Measurements from ENCODE around the gene SDHAF3. TPM values are rescaled to one million over a fixed set of nuclear protein-coding genes. Genes with fewer than 3 reads are reported as not detected.

SDHAF3 gene
- total RNA-seq, 1 experiment from 2014 or later: 25.0 TPM

DNA sequence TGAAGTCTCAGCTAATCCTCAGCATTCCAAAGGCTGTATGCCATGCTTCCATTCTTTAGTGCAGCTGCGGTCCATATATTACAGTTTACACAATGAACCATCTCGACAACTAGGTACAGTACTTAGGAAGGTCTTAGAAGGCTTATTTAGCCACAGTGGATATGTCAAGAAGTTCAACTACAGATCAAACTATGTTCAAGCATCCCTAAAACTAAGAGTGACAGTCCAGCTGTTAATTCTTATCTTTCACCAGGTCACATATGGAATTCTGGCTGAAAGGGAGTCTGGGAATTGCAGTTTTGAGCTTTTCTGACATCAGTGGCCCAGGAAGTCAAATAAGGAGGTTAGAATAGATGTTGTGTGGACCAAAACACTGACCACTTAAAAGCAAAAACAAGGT lies 106.8 kb downstream of the SDHAF3 start:
- H3K79me2 ChIP-seq (ENCODE audit: insufficient read depth, low read length): no peaks in the 10 kb centered on the region
- no peak overlapping the region for H3K4me2 ChIP-seq (ENCODE audit: low read length)
- H3K4me1 ChIP-seq (ENCODE audit: control insufficient read depth in 1 of 2, insufficient read depth in 2 of 2, low read length in 2 of 2): no peaks in the 10 kb centered on the region
- no peaks in the 10 kb centered on the region for H4K20me1 ChIP-seq (ENCODE audit: insufficient read depth)
- intact Hi-C loops (cut with micrococcal nuclease): no loop called here
- TF ChIP-seq EGR1 (IDR thresholded peaks at IDR 0.05; ENCODE audit: low read depth): no peak
- TF ChIP-seq, protein P1, sequence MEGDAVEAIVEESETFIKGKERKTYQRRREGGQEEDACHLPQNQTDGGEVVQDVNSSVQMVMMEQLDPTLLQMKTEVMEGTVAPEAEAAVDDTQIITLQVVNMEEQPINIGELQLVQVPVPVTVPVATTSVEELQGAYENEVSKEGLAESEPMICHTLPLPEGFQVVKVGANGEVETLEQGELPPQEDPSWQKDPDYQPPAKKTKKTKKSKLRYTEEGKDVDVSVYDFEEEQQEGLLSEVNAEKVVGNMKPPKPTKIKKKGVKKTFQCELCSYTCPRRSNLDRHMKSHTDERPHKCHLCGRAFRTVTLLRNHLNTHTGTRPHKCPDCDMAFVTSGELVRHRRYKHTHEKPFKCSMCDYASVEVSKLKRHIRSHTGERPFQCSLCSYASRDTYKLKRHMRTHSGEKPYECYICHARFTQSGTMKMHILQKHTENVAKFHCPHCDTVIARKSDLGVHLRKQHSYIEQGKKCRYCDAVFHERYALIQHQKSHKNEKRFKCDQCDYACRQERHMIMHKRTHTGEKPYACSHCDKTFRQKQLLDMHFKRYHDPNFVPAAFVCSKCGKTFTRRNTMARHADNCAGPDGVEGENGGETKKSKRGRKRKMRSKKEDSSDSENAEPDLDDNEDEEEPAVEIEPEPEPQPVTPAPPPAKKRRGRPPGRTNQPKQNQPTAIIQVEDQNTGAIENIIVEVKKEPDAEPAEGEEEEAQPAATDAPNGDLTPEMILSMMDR (IDR thresholded peaks at IDR 0.05 in 2 of 3, conservative IDR thresholded peaks at IDR 0.05 in 1 of 3; ENCODE audit: borderline replicate concordance in 1 of 3, insufficient read depth in 1 of 3, low read depth in 2 of 3, low read length in 2 of 3): no peak
- TF ChIP-seq, protein P2, sequence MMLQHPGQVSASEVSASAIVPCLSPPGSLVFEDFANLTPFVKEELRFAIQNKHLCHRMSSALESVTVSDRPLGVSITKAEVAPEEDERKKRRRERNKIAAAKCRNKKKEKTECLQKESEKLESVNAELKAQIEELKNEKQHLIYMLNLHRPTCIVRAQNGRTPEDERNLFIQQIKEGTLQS (IDR thresholded peaks at IDR 0.05): no peak
- TF ChIP-seq EZH2 (IDR thresholded peaks at IDR 0.05): no peak
- no peak for TF ChIP-seq ELF1 (IDR thresholded peaks at IDR 0.05; ENCODE audit: borderline replicate concordance, low read depth)
- TF ChIP-seq SP1 (IDR thresholded peaks at IDR 0.05; ENCODE audit: low read depth): no peak
- no peak for TF ChIP-seq TCF7L2 (IDR thresholded peaks at IDR 0.05; ENCODE audit: borderline replicate concordance, extremely low read depth, insufficient read depth, insufficient read length)
- TF ChIP-seq, protein P3, sequence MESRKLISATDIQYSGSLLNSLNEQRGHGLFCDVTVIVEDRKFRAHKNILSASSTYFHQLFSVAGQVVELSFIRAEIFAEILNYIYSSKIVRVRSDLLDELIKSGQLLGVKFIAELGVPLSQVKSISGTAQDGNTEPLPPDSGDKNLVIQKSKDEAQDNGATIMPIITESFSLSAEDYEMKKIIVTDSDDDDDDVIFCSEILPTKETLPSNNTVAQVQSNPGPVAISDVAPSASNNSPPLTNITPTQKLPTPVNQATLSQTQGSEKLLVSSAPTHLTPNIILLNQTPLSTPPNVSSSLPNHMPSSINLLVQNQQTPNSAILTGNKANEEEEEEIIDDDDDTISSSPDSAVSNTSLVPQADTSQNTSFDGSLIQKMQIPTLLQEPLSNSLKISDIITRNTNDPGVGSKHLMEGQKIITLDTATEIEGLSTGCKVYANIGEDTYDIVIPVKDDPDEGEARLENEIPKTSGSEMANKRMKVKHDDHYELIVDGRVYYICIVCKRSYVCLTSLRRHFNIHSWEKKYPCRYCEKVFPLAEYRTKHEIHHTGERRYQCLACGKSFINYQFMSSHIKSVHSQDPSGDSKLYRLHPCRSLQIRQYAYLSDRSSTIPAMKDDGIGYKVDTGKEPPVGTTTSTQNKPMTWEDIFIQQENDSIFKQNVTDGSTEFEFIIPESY (IDR thresholded peaks at IDR 0.05; ENCODE audit: extremely low read depth, insufficient replicate concordance, low read length): no peak
- TF ChIP-seq ZNF274 (IDR thresholded peaks at IDR 0.05; ENCODE audit: low read depth, low read length): no peak
- no peak for TF ChIP-seq YY1 (IDR thresholded peaks at IDR 0.05; ENCODE audit: extremely low read depth, insufficient replicate concordance, low read depth, low read length)
- TF ChIP-seq CBX3 (IDR thresholded peaks at IDR 0.05; ENCODE audit: low read depth): no peak
- H3K27me3 ChIP-seq (ENCODE audit: insufficient read depth, low read length): peaks cover 33% of the 10 kb centered on the region
- BruUV-seq (replicated peaks): no TSS peak
- POLR2A ChIA-PET: no interaction called here
- ATAC-seq (no peak), DNase-seq (ENCODE audit: low read depth, low spot score) (no peak)
- H3K36me3 ChIP-seq (ENCODE audit: control insufficient read depth in 1 of 2, insufficient read depth in 2 of 2, low read length in 2 of 2): no peaks in the 10 kb centered on the region
- CTCF ChIA-PET: no interaction called here
- H3K27ac ChIP-seq (ENCODE audit: low read depth, low read length): no peak overlapping the region
- no peak overlapping the region for H3K9ac ChIP-seq (ENCODE audit: low read length)
- H3K4me3 ChIP-seq (replicated peaks in 1 of 2; ENCODE audit: low read depth in 1 of 2, low read length in 2 of 2): no peak overlapping the region
- H2AFZ ChIP-seq (ENCODE audit: low read depth, low read length, poor library complexity, severe bottlenecking): no peak overlapping the region
- RAD21 ChIA-PET (ENCODE audit: low non-redundant PET in 1 of 2, low total read pairs in 2 of 2, uncharacterized antibody in 2 of 2, unreplicated experiment in 2 of 2): no interaction called here
- H3K9me2 ChIP-seq (ENCODE audit: insufficient read depth): no peaks in the 10 kb centered on the region
- H3K9me3 ChIP-seq (ENCODE audit: control insufficient read depth in 1 of 2, insufficient read depth in 1 of 2, low read depth in 1 of 2, low read length in 2 of 2): no peaks in the 10 kb centered on the region

Data from HCT116 (cell line).